Measurements from ENCODE around the gene IQGAP2. TPM values are rescaled to one million over a fixed set of nuclear protein-coding genes. Genes with fewer than 3 reads are reported as not detected.
A peak's percentile ranks its signal among the peaks of the same experiment; 100 is the strongest.

Gene IQGAP2
- total and polyA plus RNA-seq, 2 donors (not counting 1 experiment from before 2014, with no cell fraction given): 8.1 to 15.0 TPM

DNA sequence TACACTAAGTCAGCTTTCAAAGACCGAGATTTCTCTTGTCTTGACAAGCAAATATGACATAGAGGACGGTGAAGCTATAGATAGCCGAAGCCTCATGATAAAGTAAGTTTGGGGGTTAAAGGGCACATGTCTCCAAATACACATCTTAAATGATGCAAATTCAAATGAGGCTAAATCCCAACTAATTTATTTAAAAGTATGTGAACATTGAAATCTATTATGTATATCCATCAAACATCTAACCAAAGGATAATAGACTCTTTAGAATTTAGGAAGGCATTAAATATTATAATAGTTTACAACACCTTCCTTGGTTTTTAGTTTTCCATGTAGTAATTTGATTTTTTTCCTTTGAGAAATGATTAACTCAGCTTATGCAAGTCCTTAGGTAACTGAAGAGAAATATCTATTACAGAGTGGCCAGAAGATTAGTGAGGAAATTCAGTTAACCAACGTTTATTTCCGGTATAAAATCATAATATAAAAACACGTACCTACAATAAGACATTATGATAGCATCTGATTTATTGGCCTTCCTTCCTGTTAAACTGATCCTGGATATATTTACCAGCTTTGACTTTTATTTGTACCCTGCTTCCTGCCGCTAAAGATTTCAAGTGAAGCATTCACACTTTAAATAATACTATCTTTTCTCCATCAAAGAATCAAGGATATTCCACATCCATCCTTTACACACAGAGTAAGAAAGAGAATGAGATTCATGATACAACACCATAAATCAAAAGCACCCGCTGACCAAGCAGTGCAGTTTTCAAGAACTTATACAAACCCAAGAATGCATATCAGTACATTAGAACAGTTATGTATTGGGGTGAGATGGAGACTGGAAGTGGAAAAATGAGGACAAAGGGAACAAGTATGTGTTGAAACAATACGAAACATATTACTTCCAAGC is 281.0 kb downstream of the IQGAP2 start:
- H3K27ac ChIP-seq (ENCODE audit: low read length in 2 of 2): peak overlapping the region in 1 of 2 donors; percentile 8
- ATAC-seq (ENCODE audit: low read depth) (no peak), DNase-seq (no peak)
- no peaks in the 10 kb centered on the region for H4K20me1 ChIP-seq (ENCODE audit: control insufficient read depth, insufficient read depth, low read length, poor library complexity, severe bottlenecking)
- peaks cover 12% of the 10 kb centered on the region for H3K4me1 Mint-ChIP-seq
- peaks cover 2% of the 10 kb centered on the region for H3K27me3 Mint-ChIP-seq
- H3K9ac ChIP-seq (ENCODE audit: low read length): no peak overlapping the region
- H3K9me3 ChIP-seq (ENCODE audit: control extremely low read depth in 1 of 3, control insufficient read depth in 2 of 3, insufficient read depth in 1 of 3, low read length in 2 of 3): no peaks in the 10 kb centered on the region
- peak overlapping the region; percentile 3 for H2AFZ ChIP-seq (ENCODE audit: insufficient read depth, low read depth, low read length, poor library complexity, severe bottlenecking)
- peaks cover 0 to 12% of the 10 kb centered on the region in 2 experiments for H3K36me3 ChIP-seq (replicated peaks in 1 of 2; ENCODE audit: control extremely low read depth in 1 of 2, control insufficient read depth in 1 of 2, extremely low read depth in 1 of 2, insufficient read depth in 2 of 2, low read length in 1 of 2)
- no peaks in the 10 kb centered on the region for H3K79me2 ChIP-seq (ENCODE audit: control insufficient read depth, insufficient read depth, low read length)
- H3K27me3 ChIP-seq (replicated peaks in 1 of 4; ENCODE audit: control extremely low read depth in 1 of 4, control insufficient read depth in 3 of 4, insufficient read depth in 4 of 4, low read length in 3 of 4): no peaks in the 10 kb centered on the region
- CTCF ChIA-PET: no interaction called here
- intact Hi-C loops (cut with micrococcal nuclease): no loop called here
- WGBS (ENCODE audit: insufficient coverage): 100% methylated on average over 1 of the region's 9 CpGs
- POLR2A ChIA-PET: no interaction called here
- H3K27ac Mint-ChIP-seq: no peak overlapping the region
- H3K4me1 ChIP-seq (ENCODE audit: control insufficient read depth in 2 of 2, insufficient read depth in 2 of 2, low read length in 2 of 2): peaks cover 3 to 8% of the 10 kb centered on the region in 2 donors
- H3K9me3 Mint-ChIP-seq (ENCODE audit: insufficient read depth): no peaks in the 10 kb centered on the region
- H3K4me3 Mint-ChIP-seq: no peak overlapping the region
- no peak for TF ChIP-seq EZH2 (IDR thresholded peaks at IDR 0.05; ENCODE audit: borderline replicate concordance, insufficient read depth, low read depth, low read length, poor library complexity, severe bottlenecking)
- TF ChIP-seq, protein P1, sequence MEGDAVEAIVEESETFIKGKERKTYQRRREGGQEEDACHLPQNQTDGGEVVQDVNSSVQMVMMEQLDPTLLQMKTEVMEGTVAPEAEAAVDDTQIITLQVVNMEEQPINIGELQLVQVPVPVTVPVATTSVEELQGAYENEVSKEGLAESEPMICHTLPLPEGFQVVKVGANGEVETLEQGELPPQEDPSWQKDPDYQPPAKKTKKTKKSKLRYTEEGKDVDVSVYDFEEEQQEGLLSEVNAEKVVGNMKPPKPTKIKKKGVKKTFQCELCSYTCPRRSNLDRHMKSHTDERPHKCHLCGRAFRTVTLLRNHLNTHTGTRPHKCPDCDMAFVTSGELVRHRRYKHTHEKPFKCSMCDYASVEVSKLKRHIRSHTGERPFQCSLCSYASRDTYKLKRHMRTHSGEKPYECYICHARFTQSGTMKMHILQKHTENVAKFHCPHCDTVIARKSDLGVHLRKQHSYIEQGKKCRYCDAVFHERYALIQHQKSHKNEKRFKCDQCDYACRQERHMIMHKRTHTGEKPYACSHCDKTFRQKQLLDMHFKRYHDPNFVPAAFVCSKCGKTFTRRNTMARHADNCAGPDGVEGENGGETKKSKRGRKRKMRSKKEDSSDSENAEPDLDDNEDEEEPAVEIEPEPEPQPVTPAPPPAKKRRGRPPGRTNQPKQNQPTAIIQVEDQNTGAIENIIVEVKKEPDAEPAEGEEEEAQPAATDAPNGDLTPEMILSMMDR (IDR thresholded peaks at IDR 0.05): no peak
- H3K4me3 ChIP-seq (ENCODE audit: control extremely low read depth in 1 of 5, extremely low read depth in 1 of 5, insufficient read depth in 1 of 5, low read depth in 2 of 5, low read length in 4 of 5): no peak overlapping the region
- no peak overlapping the region for H3K4me2 ChIP-seq (replicated peaks; ENCODE audit: low read depth, low read length, poor library complexity, severe bottlenecking)
